D721Med (cell line): ENCODE results near the gene EXOSC5.
A peak's percentile ranks its signal among the peaks of the same experiment; 100 is the strongest.

ENCODE experiments used
- DNase-seq: peaks from one replicate; pipeline ENCODE4 v3.0.0; 2011; ENCODE audit warnings: low spot score; ENCODE audit not compliant: insufficient read length
- FAIRE-seq: peaks from 2 replicates; lab custom pipeline; 2011; peaks lifted over from hg19 to GRCh38; lab: Jason Lieb, UNC
- CTCF ChIP-seq: IDR thresholded peaks from 2 replicates; pipeline ENCODE4 v1.5.1; 2012; ENCODE audit warnings: mild to moderate bottlenecking, control low read depth; ENCODE audit not compliant: insufficient read depth; ENCODE audit errors: missing control alignments

The EXOSC5 gene

GRCh38 chr19:41397086-41398049 is at the start of gene EXOSC5, which contains the start of gene BCKDHA:
TSS of gene EXOSC5 (minus strand) at chr19:41397359. CDS start at chr19:41397328, 31 bp downstream.
TSS of gene BCKDHA (plus strand) at chr19:41397818. CDS start at chr19:41397828, 10 bp downstream.
- no peak for TF ChIP-seq CTCF
- no peak for FAIRE-seq
- peak; percentile 90 for DNase-seq

- FAIRE-seq, result no peak
- no peak for TF ChIP-seq CTCF
Measured at GRCh38 chr19:41445575-41445974, 48.4 kb upstream of the EXOSC5 start.

GRCh38 chr19:41443813-41444455 is 46.8 kb upstream of the EXOSC5 start:
- FAIRE-seq (no peak), DNase-seq (no peak)
- no peak for TF ChIP-seq CTCF

More at GRCh38 chr19:41445575-41445974, 48.4 kb upstream of the EXOSC5 start:
- no peak for DNase-seq

GRCh38 chr19:41442473-41443355 is 45.6 kb upstream of the EXOSC5 start, which contains the start of gene ERICH4:
TSS of gene ERICH4 (plus strand) at chr19:41443156. CDS start at chr19:41443170, 14 bp downstream.
- no peak for FAIRE-seq
- no peak for TF ChIP-seq CTCF
- DNase-seq, result no peak

- no peak for FAIRE-seq
- no peak for TF ChIP-seq CTCF
- no peak for DNase-seq
Measured at GRCh38 chr19:41441321-41441945, 44.3 kb upstream of the EXOSC5 start.
